IMR-90 (cell line): Measurements from ENCODE around the gene LRRC8E. TPM values are rescaled to one million over a fixed set of nuclear protein-coding genes. Genes with fewer than 3 reads are reported as not detected.

Experiments used
- ATAC-seq: fragments of 200-7000 bp; cut with Tn5 transposase; 2 replicates; pipeline ENCODE4 v1.9.1; 2020; ENCODE audit warnings: low read depth, mild to moderate bottlenecking, moderate library complexity
- BruUV-seq: library from RNA; stranded (reverse); fragments of 400-500 nt; replicated peaks from 2 replicates; lab custom pipeline; 2021; lab: Mats Ljungman, UMichigan
- CTCF ChIA-PET: fragments of 300-600 bp; formaldehyde crosslinking; extraction: SDS; loops from one replicate; lab custom pipeline; 2021; ENCODE audit warnings: antibody characterized with exemption; lab: Yijun Ruan, JAX
- POLR2A ChIA-PET: fragments of 300-600 bp; sonication (Branson Sonifier 250); formaldehyde crosslinking; loops from one replicate; lab custom pipeline; 2022; ENCODE audit warnings: antibody characterized with exemption; ENCODE audit not compliant: unreplicated experiment; lab: Charles Lee
- DNase-seq: peaks from one replicate; pipeline ENCODE4 v3.0.0; 2013
- H2AFZ ChIP-seq: replicated peaks from 2 replicates; pipeline ENCODE3; 2013; ENCODE audit warnings: low read length, mild to moderate bottlenecking; ENCODE audit not compliant: poor library complexity
- H2AK5ac ChIP-seq: 2 replicates; pipeline ENCODE4 v1.6.1; 2013; ENCODE audit warnings: low read depth, low read length, inconsistent platforms
- H2AK9ac ChIP-seq: replicated peaks from 2 replicates; pipeline ENCODE3; 2013; ENCODE audit warnings: mild to moderate bottlenecking, low read depth, low read length, moderate library complexity; ENCODE audit not compliant: poor library complexity
- H2BK120ac ChIP-seq: 2 replicates; pipeline ENCODE4 v1.6.1; 2013; ENCODE audit warnings: low read depth, low read length, inconsistent platforms
- H2BK15ac ChIP-seq: 3 replicates; pipeline ENCODE4 v1.6.1; 2013; ENCODE audit warnings: low read depth, low read length, inconsistent platforms
- H2BK20ac ChIP-seq: 2 replicates; pipeline ENCODE4 v1.6.1; 2013; ENCODE audit warnings: low read depth, mild to moderate bottlenecking, inconsistent platforms, low read length, moderate library complexity
- H2BK5ac ChIP-seq: 2 replicates; pipeline ENCODE4 v1.6.1; 2013; ENCODE audit warnings: mild to moderate bottlenecking, low read depth, low read length, inconsistent platforms; ENCODE audit not compliant: poor library complexity, severe bottlenecking
- H3K14ac ChIP-seq: replicated peaks from 2 replicates; pipeline ENCODE4 v1.6.1; 2013; ENCODE audit warnings: low read depth, low read length, inconsistent platforms
- H3K18ac ChIP-seq: 2 replicates; pipeline ENCODE4 v1.6.1; 2013; ENCODE audit warnings: low read depth, low read length, control low read depth
- H3K23ac ChIP-seq: 2 replicates; pipeline ENCODE4 v1.6.1; 2013; ENCODE audit warnings: low read depth, low read length, inconsistent platforms
- H3K27ac ChIP-seq: 2 replicates; pipeline ENCODE4 v1.5.1; 2013; ENCODE audit warnings: mild to moderate bottlenecking, control low read depth, low read length; ENCODE audit not compliant: insufficient read depth
- H3K27me3 ChIP-seq: 2 replicates; pipeline ENCODE4 v1.6.1; 2013; ENCODE audit warnings: low read length; ENCODE audit not compliant: control insufficient read depth, insufficient read depth
- H3K36me3 ChIP-seq: 2 replicates; pipeline ENCODE4 v1.6.1; 2013; ENCODE audit warnings: low read length, mixed read lengths; ENCODE audit not compliant: control insufficient read depth, insufficient read depth
- H3K4ac ChIP-seq: 2 replicates; pipeline ENCODE4 v1.6.1; 2013; ENCODE audit warnings: low read depth, low read length, inconsistent platforms
- H3K4me1 ChIP-seq: 2 replicates; pipeline ENCODE4 v1.6.1; 2013; ENCODE audit warnings: low read length, mixed read lengths; ENCODE audit not compliant: control insufficient read depth, insufficient read depth
- H3K4me2 ChIP-seq: 2 replicates; pipeline ENCODE4 v1.6.1; 2013; ENCODE audit warnings: low read depth, mild to moderate bottlenecking, control low read depth, low read length, moderate library complexity
- H3K4me3 ChIP-seq: 2 replicates; pipeline ENCODE4 v1.5.1; 2013; ENCODE audit warnings: low read depth, mild to moderate bottlenecking, control low read depth, low read length, moderate library complexity; ENCODE audit not compliant: insufficient read depth
- H3K56ac ChIP-seq: 2 replicates; pipeline ENCODE4 v1.6.1; 2013; ENCODE audit warnings: low read length, inconsistent platforms; ENCODE audit not compliant: insufficient read depth; ENCODE audit errors: extremely low read depth
- H3K79me1 ChIP-seq, 2 experiments: 2 replicates each; pipeline ENCODE4 v1.6.1; 2013; ENCODE audit warnings: low read length in 2 of 2, inconsistent platforms in 1 of 2, low read depth in 1 of 2
- H3K9ac ChIP-seq: 2 replicates; pipeline ENCODE4 v1.6.1; 2013; ENCODE audit warnings: low read depth, low read length, control low read depth
- H3K9me1 ChIP-seq: 2 replicates; pipeline ENCODE4 v1.6.1; 2013; ENCODE audit warnings: low read length, inconsistent platforms; ENCODE audit not compliant: insufficient read depth
- H3K9me3 ChIP-seq: 2 replicates; pipeline ENCODE4 v1.6.1; 2013; ENCODE audit warnings: low read length; ENCODE audit not compliant: control insufficient read depth, insufficient read depth
- H4K20me1 ChIP-seq: 2 replicates; pipeline ENCODE4 v1.6.1; 2013; ENCODE audit warnings: low read length, inconsistent platforms; ENCODE audit not compliant: insufficient read depth
- H4K5ac ChIP-seq: 2 replicates; pipeline ENCODE4 v1.6.1; 2013; ENCODE audit warnings: mild to moderate bottlenecking, low read depth, low read length, control low read depth
- H4K8ac ChIP-seq, 2 experiments: 2 replicates each; pipeline ENCODE4 v1.6.1; 2013; ENCODE audit warnings: low read depth in 2 of 2, low read length in 2 of 2, control low read depth in 1 of 2, inconsistent platforms in 1 of 2
- H4K91ac ChIP-seq: 2 replicates; pipeline ENCODE4 v1.6.1; 2013; ENCODE audit warnings: low read depth, low read length, inconsistent platforms; ENCODE audit not compliant: insufficient read depth
- BHLHE40 ChIP-seq: fragments of 150-350 bp; IDR thresholded peaks from 2 replicates; pipeline ENCODE4 v1.6.1; 2016; ENCODE audit warnings: mild to moderate bottlenecking, low read depth, low read length
- CHD1 ChIP-seq: IDR thresholded peaks from 2 replicates; pipeline ENCODE4 v1.6.1; 2012; ENCODE audit warnings: low read depth, low read length, improper control_type of control experiment
- MAFK ChIP-seq: IDR thresholded peaks from 2 replicates; pipeline ENCODE4 v1.6.1; 2012; ENCODE audit warnings: low read depth, low read length, improper control_type of control experiment
- RCOR1 ChIP-seq: IDR thresholded peaks from 2 replicates; pipeline ENCODE4 v1.6.1; 2012; ENCODE audit warnings: mild to moderate bottlenecking, low read length, improper control_type of control experiment; ENCODE audit not compliant: insufficient replicate concordance
- RFX5 ChIP-seq: IDR thresholded peaks from 2 replicates; pipeline ENCODE4 v1.8.0; 2012; ENCODE audit warnings: low read depth, mild to moderate bottlenecking, low read length, moderate library complexity
- SMC3 ChIP-seq: fragments of 150-350 bp; IDR thresholded peaks from 2 replicates; pipeline ENCODE4 v1.6.1; 2016; ENCODE audit warnings: low read depth, mild to moderate bottlenecking, antibody characterized with exemption, low read length, moderate library complexity
- WGBS, 2 experiments: methylation state at CpG; one replicate each; pipeline versions ENCODE4 v1.1.5 to v1.1.7; 2013; ENCODE audit warnings: missing lambda C conversion rate in 2 of 2; ENCODE audit not compliant: insufficient read length in 1 of 2; ENCODE audit errors: extremely low coverage in 2 of 2; 5-methylcytosine and 5-hydroxymethylcytosine counted together
- dilution Hi-C: fragments of 300-500 bp; cut with HindIII; formaldehyde crosslinking; loops from one replicate; pipeline ENCODE4 v1.14.3; 2018; ENCODE audit warnings: low sequenced_read_pairs; ENCODE audit not compliant: unreplicated experiment
- in situ Hi-C: fragments of 300-500 bp; cut with MboI; formaldehyde crosslinking; loops from 3 replicates; pipeline ENCODE4 v1.14.3; 2019; ENCODE audit warnings: low sequenced_read_pairs, inconsistent platforms, mixed read lengths
- intact Hi-C: fragments of 100-400 bp; cut with micrococcal nuclease; formaldehyde crosslinking; loops from 2 replicates; pipeline ENCODE4 v1.10.0; 2022
- polyA plus RNA-seq, 3 experiments: library from polyadenylated mRNA; depleted of rRNA; stranded (reverse); fragments of >200 nt; gene quantifications; 2 replicates each; pipeline ENCODE4 v1.2.3, GENCODE V29; 2012; ENCODE audit warnings: low replicate concordance in 1 of 3
- total RNA-seq: library from RNA; depleted of rRNA; stranded (reverse); fragments of >200 nt; gene quantifications from 2 replicates; pipeline ENCODE4 v1.2.3, GENCODE V29; 2012
- TF ChIP-seq, protein P1 (sequence below): conservative IDR thresholded peaks from 2 replicates; pipeline ENCODE4 v1.5.1; 2012; ENCODE audit warnings: mild to moderate bottlenecking, low read depth, low read length, improper control_type of control experiment
- TF ChIP-seq, protein P2 (sequence below): fragments of 150-350 bp; IDR thresholded peaks from 2 replicates; pipeline ENCODE4 v1.6.1; 2016; ENCODE audit warnings: low read depth, mild to moderate bottlenecking, low read length, moderate library complexity, borderline replicate concordance

LRRC8E gene
- total and polyA plus RNA-seq, 2 of the 4 experiments (the other 2 are of a cell fraction), result 6.4 to 7.2 TPM

DNA sequence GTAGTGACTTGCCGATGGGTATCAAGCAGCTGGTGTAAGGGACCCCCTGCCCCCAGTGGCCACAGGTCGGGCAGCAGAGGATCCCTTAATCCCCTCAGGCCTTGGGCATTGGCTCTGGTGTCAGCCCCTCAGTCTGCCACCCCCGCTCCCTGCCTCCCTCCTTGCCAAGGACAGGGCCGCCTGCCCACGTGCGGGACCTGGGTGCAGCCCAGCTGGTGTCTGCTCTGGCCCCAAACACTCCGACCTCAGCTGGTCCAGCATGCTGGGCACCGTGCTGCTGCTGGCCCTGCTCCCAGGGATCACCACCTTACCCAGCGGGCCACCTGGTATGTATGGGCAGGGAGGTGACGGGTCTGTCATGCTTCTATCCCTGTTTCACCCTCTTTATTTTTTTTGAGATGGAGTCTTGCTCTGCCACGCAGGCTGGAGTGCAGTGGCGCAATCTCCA, 26.3 kb downstream of the LRRC8E start, which contains the start of gene TGFBR3L:
TGFBR3L (plus strand) TSS at position 233 of the 448 bp plus-strand sequence.
- Histone ChIP-seq H3K9me3 (no peaks in the 10 kb centered on the region), H4K20me1 (no peaks in the 10 kb centered on the region; the same call in 1 of the 2 replicates), H3K36me3 (peaks cover 25% of the 10 kb centered on the region), H2BK15ac (no peak within 1 kb of the TSS), H3K9ac (no peak within 1 kb of the TSS), H3K14ac (no peak within 1 kb of the TSS), H3K23ac (no peak within 1 kb of the TSS), H2BK5ac (no peak within 1 kb of the TSS), H3K4ac (no peak within 1 kb of the TSS), H2AFZ (peak within 1 kb of the TSS; percentile 90), H4K5ac (no peak within 1 kb of the TSS), H2BK120ac (no peak within 1 kb of the TSS), H3K79me1 (peaks cover 0 to 6% of the 10 kb centered on the region in 2 experiments; a peak in 2 of 4 replicates), H2AK5ac (no peak within 1 kb of the TSS; the same call in none of the 2 replicates), H4K8ac (no peak within 1 kb of the TSS), H2AK9ac (peak within 1 kb of the TSS; percentile 89), H2BK20ac (no peak within 1 kb of the TSS), H3K18ac (no peak within 1 kb of the TSS), H3K4me3 (no peak within 1 kb of the TSS), H3K56ac (no peak within 1 kb of the TSS), H3K4me2 (no peak within 1 kb of the TSS; the same call in 1 of the 2 replicates), H4K91ac (no peak within 1 kb of the TSS), H3K27ac (no peak within 1 kb of the TSS), H3K9me1 (peaks cover 2% of the 10 kb centered on the region), H3K4me1 (peaks cover 11% of the 10 kb centered on the region), H3K27me3 (peaks cover 11% of the 10 kb centered on the region)
- POLR2A ChIA-PET, result no interaction called here
- WGBS, 2 experiments, result 80% methylated on average over 3 of the region's 12 CpGs; no CpG with 5 or more reads in 1 of the 2 experiments
- intact Hi-C loops, result no loop called here
- dilution Hi-C loops, result no loop called here
- ATAC-seq, result no peak
- TF ChIP-seq, protein P1, sequence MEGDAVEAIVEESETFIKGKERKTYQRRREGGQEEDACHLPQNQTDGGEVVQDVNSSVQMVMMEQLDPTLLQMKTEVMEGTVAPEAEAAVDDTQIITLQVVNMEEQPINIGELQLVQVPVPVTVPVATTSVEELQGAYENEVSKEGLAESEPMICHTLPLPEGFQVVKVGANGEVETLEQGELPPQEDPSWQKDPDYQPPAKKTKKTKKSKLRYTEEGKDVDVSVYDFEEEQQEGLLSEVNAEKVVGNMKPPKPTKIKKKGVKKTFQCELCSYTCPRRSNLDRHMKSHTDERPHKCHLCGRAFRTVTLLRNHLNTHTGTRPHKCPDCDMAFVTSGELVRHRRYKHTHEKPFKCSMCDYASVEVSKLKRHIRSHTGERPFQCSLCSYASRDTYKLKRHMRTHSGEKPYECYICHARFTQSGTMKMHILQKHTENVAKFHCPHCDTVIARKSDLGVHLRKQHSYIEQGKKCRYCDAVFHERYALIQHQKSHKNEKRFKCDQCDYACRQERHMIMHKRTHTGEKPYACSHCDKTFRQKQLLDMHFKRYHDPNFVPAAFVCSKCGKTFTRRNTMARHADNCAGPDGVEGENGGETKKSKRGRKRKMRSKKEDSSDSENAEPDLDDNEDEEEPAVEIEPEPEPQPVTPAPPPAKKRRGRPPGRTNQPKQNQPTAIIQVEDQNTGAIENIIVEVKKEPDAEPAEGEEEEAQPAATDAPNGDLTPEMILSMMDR, result no peak
- TF ChIP-seq, protein P2, sequence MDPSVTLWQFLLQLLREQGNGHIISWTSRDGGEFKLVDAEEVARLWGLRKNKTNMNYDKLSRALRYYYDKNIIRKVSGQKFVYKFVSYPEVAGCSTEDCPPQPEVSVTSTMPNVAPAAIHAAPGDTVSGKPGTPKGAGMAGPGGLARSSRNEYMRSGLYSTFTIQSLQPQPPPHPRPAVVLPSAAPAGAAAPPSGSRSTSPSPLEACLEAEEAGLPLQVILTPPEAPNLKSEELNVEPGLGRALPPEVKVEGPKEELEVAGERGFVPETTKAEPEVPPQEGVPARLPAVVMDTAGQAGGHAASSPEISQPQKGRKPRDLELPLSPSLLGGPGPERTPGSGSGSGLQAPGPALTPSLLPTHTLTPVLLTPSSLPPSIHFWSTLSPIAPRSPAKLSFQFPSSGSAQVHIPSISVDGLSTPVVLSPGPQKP, result no peak
- TF ChIP-seq MAFK (no peak), RCOR1 (no peak), CHD1 (no peak), RFX5 (no peak), BHLHE40 (no peak), SMC3 (no peak)
- in situ Hi-C loops, result no loop called here
- BruUV-seq, result no TSS peak
- no peak for DNase-seq
- CTCF ChIA-PET, result no interaction called here
